ENCODE data around the gene SPEN. TPM values are rescaled to one million over a fixed set of nuclear protein-coding genes. Genes with fewer than 3 reads are reported as not detected.

Gene SPEN
- total and polyA plus RNA-seq, 9 of the 15 experiments (the other 6 are each of a cell fraction or from before 2014, with no cell fraction given): 5.7 to 87.5 (median 27.2) TPM

GRCh38 chr1:15957221-15958095 lies 110.0 kb downstream of the SPEN start (continued):
- no peak for TF ChIP-seq TRIM25 (IDR thresholded peaks at IDR 0.05; ENCODE audit: borderline replicate concordance)
- TF ChIP-seq, protein P1, sequence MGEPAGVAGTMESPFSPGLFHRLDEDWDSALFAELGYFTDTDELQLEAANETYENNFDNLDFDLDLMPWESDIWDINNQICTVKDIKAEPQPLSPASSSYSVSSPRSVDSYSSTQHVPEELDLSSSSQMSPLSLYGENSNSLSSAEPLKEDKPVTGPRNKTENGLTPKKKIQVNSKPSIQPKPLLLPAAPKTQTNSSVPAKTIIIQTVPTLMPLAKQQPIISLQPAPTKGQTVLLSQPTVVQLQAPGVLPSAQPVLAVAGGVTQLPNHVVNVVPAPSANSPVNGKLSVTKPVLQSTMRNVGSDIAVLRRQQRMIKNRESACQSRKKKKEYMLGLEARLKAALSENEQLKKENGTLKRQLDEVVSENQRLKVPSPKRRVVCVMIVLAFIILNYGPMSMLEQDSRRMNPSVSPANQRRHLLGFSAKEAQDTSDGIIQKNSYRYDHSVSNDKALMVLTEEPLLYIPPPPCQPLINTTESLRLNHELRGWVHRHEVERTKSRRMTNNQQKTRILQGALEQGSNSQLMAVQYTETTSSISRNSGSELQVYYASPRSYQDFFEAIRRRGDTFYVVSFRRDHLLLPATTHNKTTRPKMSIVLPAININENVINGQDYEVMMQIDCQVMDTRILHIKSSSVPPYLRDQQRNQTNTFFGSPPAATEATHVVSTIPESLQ (CRISPR knock-in tag; IDR thresholded peaks at IDR 0.05): no peak
- no peak for TF ChIP-seq SREBF1 (IDR thresholded peaks at IDR 0.05; ENCODE audit: borderline replicate concordance, low read depth, low read length)
- no peak for TF ChIP-seq ZNF253 (CRISPR knock-in tag; conservative IDR thresholded peaks at IDR 0.05)
- 0 out of 2 replicates have a peak, but pooled peaks have one; percentile 15 for TF ChIP-seq RB1 (IDR thresholded peaks at IDR 0.05; ENCODE audit: low read depth)
- TF ChIP-seq DMBX1 (CRISPR knock-in tag; IDR thresholded peaks at IDR 0.05; ENCODE audit: borderline replicate concordance): no peak
- no peak for TF ChIP-seq ZSCAN29 (IDR thresholded peaks at IDR 0.05)
- no peak for TF ChIP-seq CBX2 (IDR thresholded peaks at IDR 0.05; ENCODE audit: insufficient read depth, low read length, poor library complexity, severe bottlenecking)
- no peak for TF ChIP-seq ZNF263 (CRISPR knock-in tag; IDR thresholded peaks at IDR 0.05; ENCODE audit: borderline replicate concordance)
- TF ChIP-seq CREB1 (IDR thresholded peaks at IDR 0.05): no peak
- 0 out of 2 replicates have a peak, but pooled peaks have one; percentile 23 for TF ChIP-seq CREB1 (CRISPR knock-in tag; IDR thresholded peaks at IDR 0.05)
- no peak for TF ChIP-seq TARDBP (IDR thresholded peaks at IDR 0.05)
- TF ChIP-seq CBFB (CRISPR knock-in tag; IDR thresholded peaks at IDR 0.05): no peak
- peak in 1 of 2 experiments; percentile 57; a peak in 3 of 4 replicates for TF ChIP-seq RAD21 (CRISPR knock-in tag; conservative IDR thresholded peaks at IDR 0.05 in 1 of 2, IDR thresholded peaks at IDR 0.05 in 1 of 2)
- no peak for TF ChIP-seq TCF7 (IDR thresholded peaks at IDR 0.05; ENCODE audit: borderline replicate concordance)
- no peak for TF ChIP-seq NR2F6 (CRISPR knock-in tag; IDR thresholded peaks at IDR 0.05)
- TF ChIP-seq ZNF785 (CRISPR knock-in tag; IDR thresholded peaks at IDR 0.05): no peak
- TF ChIP-seq HCFC1 (IDR thresholded peaks at IDR 0.05; ENCODE audit: low read depth, low read length): no peak
- TF ChIP-seq ZNF347 (CRISPR knock-in tag; IDR thresholded peaks at IDR 0.05; ENCODE audit: low read depth): no peak
- TF ChIP-seq PTRF (tag; IDR thresholded peaks at IDR 0.05): no peak
- TF ChIP-seq SOX6 (IDR thresholded peaks at IDR 0.05): no peak
- no peak for TF ChIP-seq U2AF1 (optimal IDR thresholded peaks at IDR 0.05; ENCODE audit: low read depth, low read length)
- TF ChIP-seq CTCF (IDR thresholded peaks at IDR 0.05 in 2 of 3, conservative IDR thresholded peaks at IDR 0.05 in 1 of 3; ENCODE audit: insufficient read depth in 2 of 3, low read depth in 1 of 3, low read length in 3 of 3): peak; percentile 76 to 80 (median 77)
- no peak for TF ChIP-seq NFRKB (IDR thresholded peaks at IDR 0.05; ENCODE audit: low read depth)

Measured in K562 (cell line).